HG02981 (cell line): ENCODE results near the gene UNKL.

Experiments used
- ATAC-seq: cut with Tn5 transposase; IDR thresholded peaks from one replicate; pipeline ENCODE4 v1.9.1; 2021; ENCODE audit warnings: mild to moderate bottlenecking, moderate library complexity; ENCODE audit not compliant: unreplicated experiment

UNKL gene

DNA sequence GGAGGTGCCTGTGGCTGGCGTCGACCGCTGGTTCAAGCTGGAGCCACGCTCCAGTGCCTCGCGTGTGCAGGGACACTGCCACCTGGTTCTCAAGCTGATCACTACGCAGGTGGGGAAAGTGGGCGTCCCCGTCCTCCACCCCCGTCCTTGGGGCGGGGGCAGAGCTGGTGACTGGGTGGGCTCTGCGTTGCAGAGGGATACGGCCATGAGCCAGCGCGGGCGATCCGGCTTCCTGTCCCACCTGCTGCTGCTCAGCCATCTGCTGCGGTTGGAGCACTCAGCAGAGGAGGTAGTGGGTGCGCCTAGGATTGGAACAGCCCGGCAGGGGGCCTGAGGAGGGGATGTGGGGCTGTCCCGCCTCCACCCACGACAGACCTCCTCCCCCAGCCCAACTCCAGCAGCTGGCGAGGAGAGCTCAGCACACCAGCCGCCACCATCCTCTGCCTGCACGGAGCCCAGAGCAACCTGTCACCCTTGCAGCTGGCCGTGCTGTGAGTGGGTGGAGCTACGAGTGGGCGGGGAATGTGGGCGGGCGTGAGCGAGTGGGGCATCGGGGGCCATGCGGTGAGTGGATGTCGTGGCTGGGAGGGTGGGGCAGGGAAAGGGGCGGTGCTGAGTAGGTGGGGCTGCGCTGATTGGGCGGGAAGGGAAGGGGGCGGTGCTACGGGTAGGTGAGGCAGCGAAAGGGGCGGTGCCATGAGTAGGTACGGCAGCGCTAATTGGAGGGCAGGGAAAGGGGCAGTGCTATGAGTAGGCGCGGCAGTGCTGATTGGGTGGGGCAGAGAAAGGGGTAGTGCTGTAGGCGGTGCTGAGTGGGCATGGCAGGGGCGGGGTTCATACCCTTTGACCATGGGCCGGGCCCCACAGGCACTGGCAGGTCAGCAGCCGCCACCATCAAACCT is 71.7 kb downstream of the UNKL start:
- ATAC-seq = peak; percentile 86

DNA sequence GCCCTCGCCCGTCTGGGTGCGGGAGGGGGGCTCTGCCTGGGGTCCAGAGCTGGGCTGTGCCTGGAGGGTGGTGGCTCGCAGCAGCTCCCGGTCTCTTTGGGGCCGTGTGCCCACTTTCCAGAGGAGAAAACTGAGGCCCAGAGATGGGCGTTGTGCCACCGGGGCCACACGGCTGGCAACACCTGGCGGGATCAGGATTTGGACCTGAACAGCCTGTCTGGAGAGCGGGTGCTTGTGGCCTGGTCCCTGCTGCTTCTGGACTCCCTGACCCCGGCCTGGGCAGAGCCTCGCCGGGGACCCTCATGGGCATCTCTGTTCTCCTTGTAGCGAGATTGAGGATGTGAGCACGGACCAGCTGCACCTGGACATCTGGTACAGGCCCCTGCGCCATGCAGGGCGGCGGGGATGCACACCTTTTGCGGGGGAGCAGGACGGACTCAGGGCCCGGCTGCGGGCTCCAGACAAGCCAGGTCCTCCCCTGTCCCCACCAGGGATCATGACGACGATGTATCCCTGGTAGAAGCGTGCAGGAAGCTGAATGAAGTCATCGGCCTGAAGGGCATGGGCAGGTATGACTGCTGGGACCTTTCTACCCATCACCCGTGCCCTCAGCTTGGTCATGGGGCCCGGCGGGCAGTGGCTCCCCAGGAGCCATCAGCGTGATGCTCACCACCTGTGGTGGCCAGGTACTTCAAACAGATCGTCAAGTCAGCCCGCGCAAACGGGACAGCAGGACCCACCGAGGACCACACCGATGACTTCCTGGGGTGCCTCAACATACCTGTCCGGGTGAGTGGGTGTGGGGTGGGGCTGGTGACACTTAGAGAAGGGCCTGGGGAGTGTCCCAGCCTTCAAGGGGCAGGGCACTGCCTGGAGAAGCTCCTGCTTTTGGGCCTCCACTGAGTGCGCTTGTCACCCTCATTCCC is 72.7 kb downstream of the UNKL start:
- no peak for ATAC-seq

DNA sequence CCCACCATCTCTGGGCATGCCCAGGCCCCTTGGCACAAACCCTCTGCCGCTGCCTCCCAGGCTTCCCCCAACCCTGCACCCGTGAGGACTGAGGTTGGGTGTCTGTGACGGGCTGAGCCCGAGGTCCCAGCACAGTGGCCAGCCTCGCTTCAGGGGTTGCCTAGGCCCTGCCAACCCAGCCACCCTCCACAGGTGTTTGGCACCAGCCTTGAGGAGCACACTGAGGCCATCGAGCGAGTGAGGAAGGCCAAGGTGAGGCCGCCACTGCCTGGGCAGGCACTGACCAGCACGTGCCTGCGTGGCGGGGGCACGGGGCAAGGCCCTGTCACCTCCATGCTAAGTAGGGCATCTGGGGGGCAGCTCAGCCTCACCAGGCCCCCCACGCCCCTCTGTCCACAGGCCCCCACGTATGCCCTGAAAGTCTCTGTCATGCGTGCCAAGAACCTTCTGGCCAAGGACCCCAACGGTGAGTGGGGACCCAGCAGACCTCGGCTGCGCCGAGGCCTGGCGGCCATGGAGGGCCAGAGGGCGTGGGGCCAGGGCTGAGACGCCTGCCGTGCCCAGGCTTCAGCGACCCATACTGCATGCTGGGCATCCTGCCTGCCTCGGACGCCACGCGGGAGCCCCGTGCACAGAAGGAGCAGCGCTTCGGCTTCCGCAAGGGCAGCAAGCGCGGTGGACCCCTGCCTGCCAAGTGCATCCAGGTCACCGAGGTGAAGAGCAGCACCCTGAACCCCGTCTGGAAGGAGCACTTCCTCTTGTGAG is 73.6 kb downstream of the UNKL start:
- ATAC-seq = no peak

DNA sequence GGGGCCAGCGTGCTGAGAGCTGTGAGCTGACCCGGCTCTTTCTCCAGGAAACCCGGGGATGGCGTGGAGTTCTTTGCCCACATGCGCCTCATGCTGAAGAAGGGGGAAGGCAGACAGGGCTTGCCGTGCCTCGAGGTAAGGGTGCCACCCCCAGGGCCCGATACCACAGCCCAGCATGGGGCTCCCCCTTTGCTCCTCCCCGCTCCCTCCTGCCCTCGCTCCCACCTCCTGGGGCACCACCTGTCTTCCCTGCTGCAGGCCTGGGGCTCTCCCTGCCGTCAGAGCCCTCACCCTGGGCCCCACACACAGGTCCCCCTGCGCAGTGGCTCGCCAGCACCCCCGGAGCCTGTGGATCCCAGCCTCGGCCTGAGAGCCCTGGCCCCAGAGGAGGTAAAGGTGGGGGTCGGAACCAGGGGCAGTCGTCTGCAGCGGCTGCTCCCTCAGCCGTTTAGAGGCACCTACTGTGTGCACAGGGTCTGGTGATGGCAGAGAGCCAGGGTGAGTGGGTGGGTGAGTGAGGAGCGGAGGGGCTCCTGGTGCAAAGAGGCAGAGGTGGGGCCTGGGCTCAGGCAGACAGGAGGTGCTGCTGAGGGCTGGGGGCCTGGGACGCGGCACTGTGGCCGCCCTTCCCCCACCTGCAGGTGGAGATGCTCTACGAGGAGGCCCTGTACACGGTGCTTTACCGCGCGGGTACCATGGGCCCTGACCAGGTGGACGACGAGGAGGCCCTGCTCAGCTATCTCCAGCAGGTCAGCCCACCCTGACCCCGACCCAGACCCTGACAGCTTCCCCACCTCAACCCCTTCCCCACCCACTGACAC is 75.4 kb downstream of the UNKL start:
- no peak for ATAC-seq

DNA sequence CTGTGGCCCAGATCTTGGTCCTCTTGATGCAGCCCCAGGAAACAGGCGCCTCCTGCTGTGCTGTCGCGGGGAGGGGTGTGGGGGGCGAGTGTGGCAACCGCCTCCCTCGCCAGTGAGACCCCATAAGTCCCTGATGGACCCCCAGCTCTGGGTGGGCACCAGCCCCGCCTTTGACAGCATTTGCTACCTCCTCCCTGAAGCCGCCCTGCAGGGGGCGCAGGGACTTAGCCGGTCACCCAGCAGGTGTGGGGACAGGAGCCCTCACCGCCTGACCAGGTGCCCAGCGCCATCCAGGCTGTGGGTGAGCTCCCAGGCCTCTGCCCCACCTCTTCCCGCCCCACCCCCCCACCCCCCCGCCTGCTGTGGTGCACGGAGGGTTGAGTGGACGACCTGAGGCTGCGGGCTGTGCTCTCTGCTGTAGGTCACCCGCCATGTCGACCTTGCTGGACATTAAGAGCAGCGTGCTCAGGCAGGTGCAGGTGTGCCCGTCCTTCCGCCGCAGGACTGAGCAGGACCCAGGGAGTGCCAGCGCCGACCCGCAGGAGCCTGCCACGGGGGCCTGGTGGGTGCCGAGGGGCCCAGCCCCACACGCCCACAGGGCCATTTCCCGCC is 76.3 kb downstream of the UNKL start:
- ATAC-seq = no peak

DNA sequence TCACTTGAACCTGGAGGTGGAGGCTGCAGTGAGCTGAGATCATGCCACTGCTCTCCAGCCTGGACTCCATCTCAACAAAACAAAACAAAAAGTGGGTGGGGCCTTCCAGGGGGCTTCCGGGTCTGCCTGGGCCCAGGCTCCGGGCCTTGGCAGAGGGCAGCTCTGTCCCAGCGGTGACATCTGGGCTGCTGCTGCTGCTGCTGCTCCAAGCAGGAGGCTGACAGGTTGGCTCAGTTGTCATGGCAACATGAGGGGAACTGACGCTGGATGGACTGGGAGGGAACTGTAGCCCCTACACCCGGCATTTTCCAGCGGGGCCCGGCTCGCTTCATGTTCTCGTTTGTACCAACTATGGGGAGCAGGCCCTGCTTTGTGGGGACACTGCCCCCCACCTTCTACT is 77.0 kb downstream of the UNKL start:
- no peak for ATAC-seq

DNA sequence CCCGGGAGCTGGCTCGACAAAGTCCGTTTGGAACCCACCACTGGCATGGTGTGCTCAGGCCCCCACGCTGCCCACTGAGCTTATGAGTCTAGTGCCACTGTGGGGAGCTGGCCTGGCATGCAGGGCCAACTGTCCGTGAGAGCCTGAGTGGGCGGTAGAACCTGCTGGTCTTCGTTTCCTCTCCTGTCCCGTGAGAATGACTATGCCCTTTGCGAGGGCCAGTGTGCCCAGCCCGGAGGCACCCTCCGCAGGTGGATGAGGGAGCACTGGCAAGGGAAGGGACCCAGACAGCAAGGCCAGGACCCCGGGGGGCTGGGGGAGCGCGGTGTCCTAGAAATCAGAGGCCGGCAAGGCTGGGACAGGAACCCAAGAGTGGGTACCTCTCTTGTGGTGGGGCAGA is 77.9 kb downstream of the UNKL start:
- ATAC-seq = no peak

DNA sequence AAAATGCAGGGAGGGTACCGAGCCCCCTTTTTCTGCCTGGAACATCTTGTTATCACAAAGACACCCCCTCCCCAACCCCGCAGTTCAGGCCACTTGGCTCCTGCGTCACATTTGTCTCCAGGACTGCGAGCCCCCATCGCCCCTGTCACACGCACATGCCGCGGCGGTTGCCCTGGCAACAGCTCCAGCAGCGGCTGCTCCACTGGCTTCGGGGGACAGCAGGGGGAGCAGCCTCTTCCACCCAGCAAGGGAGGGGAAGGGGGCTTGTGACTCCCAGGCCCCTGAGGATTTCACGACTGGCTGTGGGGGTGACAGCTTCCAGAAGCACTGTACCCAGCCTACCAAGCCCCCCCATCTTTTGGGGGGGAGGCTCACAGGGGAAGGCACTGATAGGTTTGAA is 78.5 kb downstream of the UNKL start:
- no peak for ATAC-seq

DNA sequence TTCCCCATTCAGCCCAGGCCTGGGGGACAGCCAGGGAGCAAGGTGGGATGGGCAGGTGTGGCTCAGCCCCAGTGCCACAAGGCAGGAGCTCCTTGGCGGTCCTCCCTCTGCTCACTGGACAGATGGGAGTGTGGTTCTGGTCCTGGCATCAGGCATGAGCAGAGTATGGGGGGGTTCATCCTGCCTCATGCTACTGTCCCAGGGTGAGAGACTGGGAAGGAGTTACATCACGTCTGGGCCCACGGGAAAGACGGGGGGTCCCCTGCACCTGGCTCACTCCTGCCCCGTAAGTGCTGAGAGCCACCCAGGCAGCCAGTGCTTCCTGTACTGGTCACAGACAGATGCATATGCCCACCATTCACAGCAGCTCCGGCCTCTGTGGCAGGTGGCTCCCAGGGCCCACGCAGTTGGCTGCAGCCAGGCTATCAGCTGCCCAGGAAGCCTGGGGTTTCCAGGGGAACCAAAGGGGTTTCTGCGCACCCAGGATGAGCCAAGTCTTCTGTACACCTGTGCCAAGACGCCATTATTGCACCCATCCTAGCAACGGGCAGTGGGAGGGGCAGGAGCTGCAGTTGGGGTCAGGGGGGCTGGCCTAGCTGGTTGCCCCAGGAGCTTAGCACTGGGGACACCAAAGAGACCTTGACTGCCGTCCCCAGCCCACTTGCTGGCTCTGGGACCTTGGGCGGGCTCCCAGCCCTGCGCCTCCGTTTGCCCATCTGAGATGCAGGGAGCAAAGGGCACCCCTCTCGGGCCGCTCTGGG is 79.1 kb downstream of the UNKL start:
- ATAC-seq = no peak

DNA sequence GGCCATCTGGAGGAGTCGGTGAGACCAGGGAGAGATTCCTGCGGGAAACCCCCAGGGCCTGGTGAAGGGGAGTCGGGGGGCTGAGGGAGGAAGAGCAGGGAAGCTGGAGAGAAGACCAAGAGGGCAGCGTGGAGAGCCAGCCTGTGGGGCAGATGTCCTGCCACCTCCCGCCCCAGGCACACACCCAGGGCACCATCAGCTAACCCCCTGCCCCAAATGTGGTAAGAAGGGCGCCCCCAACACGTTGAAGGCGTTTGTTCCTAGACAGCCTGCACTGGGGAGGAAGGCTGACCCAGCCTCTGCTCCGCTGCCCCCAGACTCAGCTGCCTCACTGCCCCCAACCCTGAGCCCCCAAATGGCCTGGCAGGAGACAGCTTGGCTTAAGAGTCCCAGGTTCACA is 79.8 kb downstream of the UNKL start:
- ATAC-seq = no peak

DNA sequence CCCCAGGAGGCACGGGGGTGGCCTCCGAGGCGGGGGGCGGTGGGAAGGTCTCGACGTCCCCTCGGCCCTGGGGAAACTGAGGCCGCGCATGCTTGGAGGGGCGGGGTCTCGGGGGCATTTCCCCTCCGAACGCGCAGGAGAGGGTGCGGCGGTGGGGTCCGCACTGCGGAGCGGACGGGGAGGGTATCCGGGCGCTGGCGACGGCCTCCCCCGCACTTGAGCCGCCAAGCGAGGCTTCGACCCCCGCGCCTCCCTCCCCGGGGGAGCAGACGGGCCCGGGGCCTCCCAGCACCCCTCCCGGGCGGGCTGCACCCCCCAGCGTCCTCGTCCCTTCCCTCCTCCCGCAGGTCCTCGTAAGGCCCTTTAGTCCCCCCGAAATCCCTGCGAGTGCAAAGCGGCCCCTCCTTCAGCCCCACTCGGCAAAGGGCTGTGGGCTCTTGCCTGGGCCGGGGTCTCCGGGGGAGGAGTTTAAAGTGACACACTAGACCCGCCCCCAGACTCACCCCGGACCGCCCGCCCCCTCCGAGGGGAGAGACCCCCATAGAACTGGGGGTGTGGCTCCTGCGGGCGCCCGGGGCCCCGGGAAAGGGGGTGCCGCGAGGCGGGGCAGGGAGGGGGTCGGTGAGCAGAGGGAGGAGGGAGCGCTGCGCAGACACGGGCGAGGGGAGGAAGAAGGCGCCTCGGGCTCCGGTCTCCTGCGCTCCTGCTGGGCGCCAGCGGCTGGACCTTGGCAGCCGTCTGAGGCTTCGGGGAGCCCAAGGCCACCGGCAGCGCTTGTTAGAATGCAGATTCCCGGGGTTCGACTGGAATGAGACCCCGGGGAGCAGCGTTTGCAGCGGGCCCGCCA is 80.4 kb downstream of the UNKL start:
- no peak for ATAC-seq

DNA sequence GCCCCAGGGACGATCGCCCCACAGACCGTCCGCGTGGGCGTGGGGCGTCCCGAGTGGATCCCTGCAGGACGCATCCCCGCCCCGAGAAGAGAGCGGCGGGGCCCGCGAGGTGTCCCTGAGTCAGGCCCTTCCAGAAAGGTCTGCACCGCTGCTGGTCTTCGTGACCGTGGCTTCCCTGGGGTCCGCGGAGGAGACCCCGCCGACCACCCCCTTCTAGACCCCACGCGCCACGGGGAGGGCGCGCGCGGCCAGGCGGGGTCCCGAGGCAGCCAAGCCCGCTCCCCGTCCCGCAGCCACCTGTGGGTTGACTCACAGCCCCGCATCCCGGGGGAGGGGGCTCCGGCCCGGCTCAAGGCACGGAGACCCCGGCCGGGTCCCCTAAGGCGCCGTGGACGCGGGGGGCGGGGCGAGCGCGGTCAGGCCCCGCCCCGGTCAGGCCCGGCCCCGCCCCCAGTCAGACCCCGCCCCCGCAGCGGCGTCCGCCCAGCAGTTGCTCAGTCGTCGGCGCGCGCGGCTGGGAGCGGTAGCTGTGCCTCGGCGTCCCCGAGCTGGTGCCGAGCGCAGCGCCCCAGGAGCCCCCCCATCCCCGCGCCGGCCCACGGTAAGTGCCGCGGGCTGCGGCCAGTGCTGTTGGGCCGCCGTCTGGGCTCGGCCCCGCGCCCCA is 81.2 kb downstream of the UNKL start, which contains the start of gene BAIAP3:
TSS of gene BAIAP3 (plus strand) at position 497 of the 664 bp plus-strand sequence. CDS start 4,905 bp downstream, outside the sequence.
- no peak for ATAC-seq

DNA sequence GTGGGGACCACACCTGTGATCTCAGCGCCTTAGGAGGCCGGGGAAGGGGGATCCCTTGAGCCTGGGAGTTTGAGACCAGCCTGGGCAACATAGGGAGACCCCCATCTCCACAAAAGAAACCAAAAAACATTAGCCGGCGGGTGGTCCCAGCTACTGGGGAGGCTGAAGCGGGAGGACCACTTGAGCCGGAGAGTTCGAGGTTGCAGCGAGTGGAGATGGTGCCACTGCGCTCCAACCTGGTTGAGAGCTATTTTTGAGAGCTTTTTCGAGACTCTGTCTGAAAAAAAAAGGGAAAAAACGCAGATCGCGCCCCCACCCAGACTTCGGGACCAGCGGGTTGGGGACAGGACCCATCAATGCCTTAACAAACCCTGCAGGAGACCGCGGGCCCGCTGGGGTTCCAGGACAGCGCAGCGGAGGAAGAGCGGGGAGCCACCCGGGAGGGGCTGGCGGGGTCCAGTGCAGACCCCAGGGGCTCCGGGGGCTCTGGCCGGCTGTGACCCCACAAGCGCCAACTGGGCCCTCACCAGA is 81.8 kb downstream of the UNKL start:
- ATAC-seq = no peak

DNA sequence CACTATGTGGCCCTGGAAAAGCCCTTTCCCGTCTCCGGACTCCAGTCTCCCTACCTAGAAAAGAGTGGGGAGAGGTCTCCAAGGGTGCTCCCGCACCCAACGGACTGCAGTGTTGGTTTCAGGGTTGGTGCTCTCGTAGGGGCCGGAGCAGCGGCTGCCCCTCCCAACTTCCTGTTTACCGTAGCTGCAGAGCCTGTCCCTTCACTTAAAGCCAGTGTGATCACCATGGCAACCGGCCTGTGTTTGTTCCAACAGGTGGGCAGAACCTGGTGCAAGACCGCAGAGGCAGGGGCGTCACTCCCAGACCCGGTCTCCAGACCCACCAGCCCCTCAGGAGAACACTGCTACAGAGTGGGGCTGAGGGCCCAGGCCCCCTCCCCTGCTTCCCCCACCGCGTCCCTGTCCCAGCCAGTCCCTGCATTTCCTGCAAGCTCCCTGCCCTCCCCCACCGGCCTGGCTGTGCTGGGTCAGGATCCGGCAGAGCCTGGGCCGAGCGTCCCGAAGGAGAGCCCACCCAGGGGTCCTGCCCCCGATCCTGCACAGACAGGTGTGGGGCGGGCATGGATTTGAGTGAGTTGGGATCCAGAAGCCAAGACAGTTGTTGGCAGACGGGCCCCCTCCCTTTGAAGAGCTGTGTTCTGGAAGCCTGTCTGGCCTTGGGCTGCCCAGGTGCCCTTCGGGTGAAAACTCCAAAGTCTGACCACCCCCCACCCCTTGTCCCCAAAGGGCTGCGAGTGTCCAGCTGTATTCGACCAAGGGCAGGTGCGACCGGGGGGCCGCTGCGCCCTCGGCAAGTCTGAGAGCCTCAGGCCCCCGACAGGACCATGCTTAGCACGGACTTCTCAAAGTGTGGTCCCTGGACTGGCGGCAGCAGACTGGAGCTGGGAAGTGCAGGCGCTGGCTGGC is 82.5 kb downstream of the UNKL start:
- peak; percentile 63 for ATAC-seq

DNA sequence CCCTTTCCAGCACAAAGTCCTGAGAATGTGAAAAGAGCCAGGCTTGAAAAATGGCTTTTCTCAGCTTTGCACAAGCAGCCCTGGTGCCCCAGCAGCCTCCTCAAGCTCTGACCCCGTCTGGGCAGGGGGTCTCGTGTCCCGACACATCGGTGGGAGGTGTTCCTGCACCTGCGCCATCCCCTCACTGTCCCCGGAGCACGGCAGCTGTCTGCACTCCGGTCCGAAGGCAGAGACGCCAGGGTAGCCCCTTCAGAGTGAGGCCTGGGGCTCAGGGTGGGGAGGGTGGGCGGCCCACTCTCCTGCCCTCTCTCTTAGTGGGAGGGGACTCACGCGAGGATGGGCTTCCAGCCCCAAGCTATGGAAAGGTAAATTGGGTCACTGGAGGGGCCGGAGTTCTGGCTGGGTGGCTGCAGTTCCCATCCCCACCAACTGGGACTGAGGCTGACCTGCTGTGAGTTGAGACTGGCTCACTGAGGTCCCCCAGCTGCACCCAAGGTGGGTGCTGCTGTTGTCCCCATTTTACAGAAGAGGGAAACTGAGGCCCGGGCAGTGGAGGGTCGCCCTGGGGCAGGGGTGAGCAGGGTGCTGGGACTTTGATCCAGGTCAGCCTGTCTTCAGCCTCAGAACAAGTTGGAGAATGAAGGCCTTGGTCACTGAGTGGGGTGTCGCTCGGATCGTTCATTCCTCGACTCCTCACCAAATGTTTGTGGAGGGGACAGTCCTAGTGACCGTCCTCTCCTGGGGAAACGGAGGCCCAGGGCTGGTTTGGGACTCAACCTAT is 83.4 kb downstream of the UNKL start:
- no peak for ATAC-seq
